ENCODE data around the gene MGAT4A. TPM values are rescaled to one million over a fixed set of nuclear protein-coding genes. Genes with fewer than 3 reads are reported as not detected.

The MGAT4A gene
- total and polyA plus RNA-seq, 2 experiments from 2014 or later = 4.1 to 5.8 TPM

GRCh38 chr2:98607741-98608115 is 123.2 kb downstream of the MGAT4A start:
- peak overlapping the region; percentile 86 for H3K4me3 ChIP-seq
- H3K27ac ChIP-seq = peak overlapping the region; percentile 99
- H3K36me3 ChIP-seq = peaks cover 22% of the 10 kb centered on the region
- H3K4me1 ChIP-seq (ENCODE audit: low read depth) = peaks cover 15% of the 10 kb centered on the region
- H3K27me3 ChIP-seq = no peaks in the 10 kb centered on the region
- no peaks in the 10 kb centered on the region for H3K9me3 ChIP-seq (ENCODE audit: low read depth)
- peak in 1 of 2 donors; percentile 18 for DNase-seq (ENCODE audit: low read depth in 1 of 2, low spot score in 1 of 2)
- no peak for TF ChIP-seq CTCF (IDR thresholded peaks at IDR 0.05; ENCODE audit: low read depth, low read length)

- Histone ChIP-seq H3K4me3 (peak overlapping the region; percentile 86), H3K4me1 (ENCODE audit: low read depth) (peaks cover 15% of the 10 kb centered on the region), H3K27me3 (no peaks in the 10 kb centered on the region), H3K27ac (no peak overlapping the region), H3K36me3 (peaks cover 21% of the 10 kb centered on the region), H3K9me3 (ENCODE audit: low read depth) (no peaks in the 10 kb centered on the region)
- DNase-seq (ENCODE audit: low read depth in 1 of 2, low spot score in 1 of 2) = no peak
- no peak for TF ChIP-seq CTCF (IDR thresholded peaks at IDR 0.05; ENCODE audit: low read depth, low read length)
Observed at GRCh38 chr2:98607104-98607503, 123.8 kb downstream of the MGAT4A start.

- no peak for DNase-seq (ENCODE audit: low read depth in 1 of 2, low spot score in 1 of 2)
- no peak overlapping the region for H3K27ac ChIP-seq
- H3K9me3 ChIP-seq (ENCODE audit: low read depth) = no peaks in the 10 kb centered on the region
- H3K27me3 ChIP-seq = no peaks in the 10 kb centered on the region
- TF ChIP-seq CTCF (IDR thresholded peaks at IDR 0.05; ENCODE audit: low read depth, low read length) = no peak
- H3K4me3 ChIP-seq = no peak overlapping the region
- H3K4me1 ChIP-seq (ENCODE audit: low read depth) = peaks cover 15% of the 10 kb centered on the region
- peaks cover 16% of the 10 kb centered on the region for H3K36me3 ChIP-seq
Observed at GRCh38 chr2:98606431-98606830, 124.5 kb downstream of the MGAT4A start.

- Histone ChIP-seq H3K4me1 (ENCODE audit: low read depth) (peaks cover 15% of the 10 kb centered on the region), H3K27ac (no peak overlapping the region), H3K4me3 (no peak overlapping the region), H3K9me3 (ENCODE audit: low read depth) (no peaks in the 10 kb centered on the region), H3K36me3 (peaks cover 16% of the 10 kb centered on the region), H3K27me3 (no peaks in the 10 kb centered on the region)
- DNase-seq (ENCODE audit: low read depth in 1 of 2, low spot score in 1 of 2) = no peak
- TF ChIP-seq CTCF (IDR thresholded peaks at IDR 0.05; ENCODE audit: low read depth, low read length) = no peak
Observed at GRCh38 chr2:98605076-98605475, 125.9 kb downstream of the MGAT4A start.

- Histone ChIP-seq H3K4me1 (ENCODE audit: low read depth) (peaks cover 12% of the 10 kb centered on the region), H3K9me3 (ENCODE audit: low read depth) (no peaks in the 10 kb centered on the region)
Observed at GRCh38 chr2:98604547-98604946, 126.4 kb downstream of the MGAT4A start.

More at GRCh38 chr2:98604547-98604946, 126.4 kb downstream of the MGAT4A start:
- peaks cover 18% of the 10 kb centered on the region for H3K36me3 ChIP-seq
- DNase-seq (ENCODE audit: low read depth in 1 of 2, low spot score in 1 of 2) = no peak
- H3K27ac ChIP-seq = no peak overlapping the region
- TF ChIP-seq CTCF (IDR thresholded peaks at IDR 0.05; ENCODE audit: low read depth, low read length) = no peak
- H3K4me3 ChIP-seq = no peak overlapping the region
- no peaks in the 10 kb centered on the region for H3K27me3 ChIP-seq
